MM.1S (cell line): ENCODE measurements around the gene SLC37A2.

Source experiments
- DNase-seq: peaks from one replicate; pipeline ENCODE4 v3.0.0-alpha.2; 2015
- H2AFZ ChIP-seq: fragments of 300-600 bp; sonication (generic); 2 replicates; pipeline ENCODE4 v1.6.0; 2016; ENCODE audit warnings: antibody characterized with exemption, low read length
- H3F3A ChIP-seq: fragments of 300-600 bp; sonication (generic); 2 replicates; pipeline ENCODE4 v1.6.1; 2016; ENCODE audit warnings: mild to moderate bottlenecking, antibody characterized with exemption, low read length, moderate library complexity, mixed read lengths; ENCODE audit not compliant: insufficient read depth
- H3K27ac ChIP-seq: fragments of 300-600 bp; sonication (generic); 2 replicates; pipeline ENCODE4 v1.5.1; 2016; ENCODE audit warnings: mild to moderate bottlenecking, low read length
- H3K27me3 ChIP-seq: fragments of 300-600 bp; sonication (generic); replicated peaks from 2 replicates; pipeline ENCODE4 v1.6.0; 2016; ENCODE audit warnings: low read length; ENCODE audit not compliant: insufficient read depth
- H3K36me3 ChIP-seq: fragments of 300-600 bp; sonication (generic); replicated peaks from 2 replicates; pipeline ENCODE4 v1.6.1; 2016; ENCODE audit warnings: mild to moderate bottlenecking, low read length, mixed read lengths; ENCODE audit not compliant: insufficient read depth
- H3K4me1 ChIP-seq: fragments of 300-600 bp; sonication (generic); 2 replicates; pipeline ENCODE4 v1.6.1; 2016; ENCODE audit warnings: low read length, mixed read lengths
- H3K4me2 ChIP-seq: fragments of 300-600 bp; sonication (generic); 2 replicates; pipeline ENCODE4 v1.6.0; 2016; ENCODE audit warnings: low read depth, low read length
- H3K4me3 ChIP-seq: fragments of 300-600 bp; sonication (generic); 2 replicates; pipeline ENCODE4 v1.5.1; 2016; ENCODE audit warnings: low read length, mixed read lengths
- H3K79me2 ChIP-seq: fragments of 300-600 bp; sonication (generic); 2 replicates; pipeline ENCODE4 v1.6.1; 2016; ENCODE audit warnings: mixed run types, low read length, mixed read lengths
- H3K9ac ChIP-seq: fragments of 300-600 bp; sonication (generic); 2 replicates; pipeline ENCODE4 v1.6.1; 2016; ENCODE audit warnings: low read length, mixed read lengths
- H3K9me2 ChIP-seq: fragments of 300-600 bp; sonication (generic); replicated peaks from 2 replicates; pipeline ENCODE4 v1.6.1; 2016; ENCODE audit warnings: mild to moderate bottlenecking, low read length, mixed read lengths; ENCODE audit not compliant: insufficient read depth
- H3K9me3 ChIP-seq: fragments of 300-600 bp; sonication (generic); replicated peaks from 2 replicates; pipeline ENCODE4 v1.6.1; 2016; ENCODE audit warnings: mild to moderate bottlenecking, low read length, mixed read lengths; ENCODE audit not compliant: insufficient read depth
- H4K20me1 ChIP-seq: fragments of 300-600 bp; sonication (generic); 2 replicates; pipeline ENCODE4 v1.6.1; 2016; ENCODE audit warnings: mild to moderate bottlenecking, low read length, moderate library complexity, mixed read lengths; ENCODE audit not compliant: insufficient read depth
- CTCF ChIP-seq: fragments of 300-600 bp; sonication (generic); IDR thresholded peaks from 2 replicates; pipeline ENCODE4 v1.5.1; 2016; ENCODE audit warnings: antibody characterized with exemption, low read length, mixed read lengths
- EZH2 ChIP-seq: fragments of 300-600 bp; sonication (generic); optimal IDR thresholded peaks from 2 replicates; pipeline ENCODE3; 2017; ENCODE audit warnings: low read depth, mild to moderate bottlenecking, antibody characterized with exemption, low read length, mixed read lengths
- EZH2phosphoT487 ChIP-seq: fragments of 300-600 bp; sonication (generic); IDR thresholded peaks from 2 replicates; pipeline ENCODE4 v1.6.1; 2018; ENCODE audit warnings: antibody characterized with exemption, low read length

The SLC37A2 gene

GRCh38 chr11:125075900-125076317 lies 12.8 kb downstream of the SLC37A2 start:
- DNase-seq = no peak
- Histone ChIP-seq H3K4me1 (peaks cover 25% of the 10 kb centered on the region), H3K4me2 (no peak overlapping the region), H3F3A (peaks cover 11% of the 10 kb centered on the region; the same call in 1 of the 2 replicates), H3K9me2 (no peaks in the 10 kb centered on the region), H3K36me3 (no peaks in the 10 kb centered on the region), H3K4me3 (no peak overlapping the region), H2AFZ (no peak overlapping the region), H3K9me3 (no peaks in the 10 kb centered on the region), H3K27me3 (no peaks in the 10 kb centered on the region), H4K20me1 (no peaks in the 10 kb centered on the region), H3K9ac (no peak overlapping the region), H3K27ac (no peak overlapping the region), H3K79me2 (no peaks in the 10 kb centered on the region)
- TF ChIP-seq EZH2 (no peak), EZH2phosphoT487 (no peak), CTCF (no peak)

- no peak overlapping the region for H3K9ac ChIP-seq
- peaks cover 20% of the 10 kb centered on the region for H3K4me1 ChIP-seq
- no peak overlapping the region for H3K27ac ChIP-seq
- no peaks in the 10 kb centered on the region for H4K20me1 ChIP-seq
- H3K4me3 ChIP-seq = no peak overlapping the region
- TF ChIP-seq CTCF (no peak), EZH2 (no peak), EZH2phosphoT487 (no peak)
- no peaks in the 10 kb centered on the region for H3K9me3 ChIP-seq
- DNase-seq = no peak
- H3K36me3 ChIP-seq = no peaks in the 10 kb centered on the region
- H3K9me2 ChIP-seq = no peaks in the 10 kb centered on the region
- H3K27me3 ChIP-seq = no peaks in the 10 kb centered on the region
- H3F3A ChIP-seq = peaks cover 11% of the 10 kb centered on the region; the same call in 1 of the 2 replicates
- H3K79me2 ChIP-seq = no peaks in the 10 kb centered on the region
- no peak overlapping the region for H3K4me2 ChIP-seq
- H2AFZ ChIP-seq = no peak overlapping the region
These were observed 13.4 kb downstream of the SLC37A2 start for GRCh38 chr11:125076378-125076945.

GRCh38 chr11:125078016-125078415 lies 14.9 kb downstream of the SLC37A2 start:
- H3K4me1 ChIP-seq = peaks cover 4% of the 10 kb centered on the region
- H3K4me2 ChIP-seq = no peak overlapping the region
- no peak overlapping the region for H3K27ac ChIP-seq
- no peaks in the 10 kb centered on the region for H3K27me3 ChIP-seq
- H3K4me3 ChIP-seq = no peak overlapping the region
- no peaks in the 10 kb centered on the region for H3K9me3 ChIP-seq
- no peaks in the 10 kb centered on the region for H3F3A ChIP-seq
- H3K79me2 ChIP-seq = no peaks in the 10 kb centered on the region
- H2AFZ ChIP-seq = no peak overlapping the region
- H3K36me3 ChIP-seq = no peaks in the 10 kb centered on the region
- no peak for DNase-seq
- no peak overlapping the region for H3K9ac ChIP-seq
- H4K20me1 ChIP-seq = no peaks in the 10 kb centered on the region
- TF ChIP-seq EZH2phosphoT487 (no peak), CTCF (no peak), EZH2 (no peak)
- no peaks in the 10 kb centered on the region for H3K9me2 ChIP-seq
